Measurements from ENCODE around the gene FAM3D.

The FAM3D gene

DNA sequence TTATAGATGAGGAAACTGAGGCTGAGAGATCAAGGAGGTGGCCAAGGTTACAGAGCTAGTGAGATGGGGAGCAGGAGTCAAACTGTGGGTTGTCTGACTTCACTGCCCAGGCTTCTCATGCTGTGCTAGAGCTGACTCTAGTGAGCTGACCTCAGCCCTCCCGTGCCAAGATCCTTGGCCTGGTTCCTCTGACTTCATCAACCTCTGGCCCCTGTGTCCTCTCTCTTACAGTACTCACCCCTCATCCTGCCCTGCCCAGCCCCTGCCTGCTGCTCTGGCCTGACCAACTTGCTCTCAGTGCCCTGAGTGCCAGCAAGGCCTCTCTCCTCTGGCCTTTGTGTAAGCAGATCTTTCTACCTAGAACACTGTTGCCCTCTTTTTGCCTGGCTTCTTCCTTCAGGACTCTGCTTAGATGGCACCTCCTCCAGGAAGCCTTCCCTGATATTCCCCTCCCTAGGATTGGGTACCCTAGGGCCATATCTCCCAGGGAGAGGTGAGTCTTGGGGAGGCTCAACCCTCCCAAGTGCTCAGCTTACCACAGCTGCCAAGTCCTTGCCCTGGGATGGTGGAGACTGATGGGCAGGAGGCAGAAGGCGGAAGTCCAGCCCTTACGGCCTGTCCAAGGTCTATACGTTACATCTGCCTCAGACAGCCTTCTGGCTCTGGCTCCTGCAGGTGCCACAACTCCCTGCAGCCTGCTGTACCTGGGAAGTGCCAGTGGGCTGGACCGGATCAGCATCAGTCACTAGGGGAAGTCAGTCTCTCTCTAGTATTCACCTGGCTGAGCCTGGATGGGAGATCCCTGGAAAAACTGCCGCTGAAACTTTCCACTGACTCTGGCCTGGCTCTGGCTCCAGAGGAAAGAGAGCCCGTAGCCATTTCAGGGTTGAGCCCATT is 53.1 kb downstream of the FAM3D start:
- TF ChIP-seq ZNF521 (tag by site-specific recombination; IDR thresholded peaks at IDR 0.05): no peak
- TF ChIP-seq REPIN1 (tag by site-specific recombination; IDR thresholded peaks at IDR 0.05; ENCODE audit: low read depth): no peak
- TF ChIP-seq ZNF658 (tag by site-specific recombination; IDR thresholded peaks at IDR 0.05): no peak
- TF ChIP-seq ZNF626 (tag by site-specific recombination; IDR thresholded peaks at IDR 0.05): no peak
- TF ChIP-seq ZNF555 (tag by site-specific recombination; conservative IDR thresholded peaks at IDR 0.05): no peak
- no peak for TF ChIP-seq PRDM4 (tag by site-specific recombination; IDR thresholded peaks at IDR 0.05)
- no peak for TF ChIP-seq KLF17 (tag by site-specific recombination; IDR thresholded peaks at IDR 0.05)
- no peak for TF ChIP-seq ZNF416 (tag by site-specific recombination; IDR thresholded peaks at IDR 0.05)
- TF ChIP-seq ZNF394 (tag by site-specific recombination; IDR thresholded peaks at IDR 0.05; ENCODE audit: borderline replicate concordance): no peak
- no peaks in the 10 kb centered on the region for H3K36me3 ChIP-seq (ENCODE audit: control insufficient read depth in 2 of 2, insufficient read depth in 1 of 2, low read length in 2 of 2)
- H3K4me3 ChIP-seq (ENCODE audit: low read depth, low read length): no peak overlapping the region
- POLR2A ChIA-PET: no interaction called here
- CTCF ChIA-PET: no interaction called here
- H3K27ac ChIP-seq (ENCODE audit: extremely low read depth, low read depth, low read length): no peak overlapping the region
- no peaks in the 10 kb centered on the region for H3K9me3 ChIP-seq (ENCODE audit: control insufficient read depth, insufficient read depth, low read depth, low read length)
- no peaks in the 10 kb centered on the region for H3K4me1 ChIP-seq (ENCODE audit: control insufficient read depth, insufficient read depth, low read length)

GRCh38 chr3:58612830-58613229 is 53.7 kb downstream of the FAM3D start:
- no peaks in the 10 kb centered on the region for H3K4me1 ChIP-seq (ENCODE audit: control insufficient read depth, insufficient read depth, low read length)
- ChIA-PET CTCF (no interaction called here), POLR2A (no interaction called here)
- no peaks in the 10 kb centered on the region for H3K9me3 ChIP-seq (ENCODE audit: control insufficient read depth, insufficient read depth, low read depth, low read length)
- H3K4me3 ChIP-seq (ENCODE audit: low read depth, low read length): no peak overlapping the region
- TF ChIP-seq EGR2 (tag by site-specific recombination; IDR thresholded peaks at IDR 0.05; ENCODE audit: low read depth) (0 out of 2 replicates have a peak, but pooled peaks have one; percentile 14), ZFHX2 (tag by site-specific recombination; conservative IDR thresholded peaks at IDR 0.05) (peak; percentile 50), ZNF677 (tag by site-specific recombination; IDR thresholded peaks at IDR 0.05) (no peak), ZFP37 (tag by site-specific recombination; IDR thresholded peaks at IDR 0.05) (no peak)
- H3K27ac ChIP-seq (ENCODE audit: extremely low read depth, low read depth, low read length): no peak overlapping the region
- no peaks in the 10 kb centered on the region for H3K36me3 ChIP-seq (ENCODE audit: control insufficient read depth in 2 of 2, insufficient read depth in 1 of 2, low read length in 2 of 2)

DNA sequence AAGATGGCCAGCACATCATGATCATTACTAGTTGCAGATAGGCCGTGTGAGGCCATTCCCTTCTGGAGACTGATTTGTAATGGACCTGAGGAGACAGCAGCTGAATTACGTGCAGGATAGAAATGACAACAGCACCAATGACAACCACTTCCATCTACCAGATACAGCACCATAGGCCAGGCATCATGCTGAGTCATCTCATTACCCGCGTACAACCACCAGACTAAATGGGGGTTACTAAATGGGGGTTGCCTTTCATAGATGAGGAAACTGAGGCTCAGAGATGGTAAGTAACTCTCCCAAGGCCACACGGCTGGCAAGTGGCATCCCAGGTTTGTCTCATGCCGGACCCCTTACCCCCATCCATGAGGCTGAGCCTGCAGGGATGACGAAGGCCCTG is 56.6 kb downstream of the FAM3D start:
- ChIA-PET CTCF (no interaction called here), POLR2A (no interaction called here)
- H3K27ac ChIP-seq (ENCODE audit: extremely low read depth, low read depth, low read length): no peak overlapping the region

More for the DNA sequence above, 56.6 kb downstream of the FAM3D start:
- no peaks in the 10 kb centered on the region for H3K4me1 ChIP-seq (ENCODE audit: control insufficient read depth, insufficient read depth, low read length)
- TF ChIP-seq PRDM10 (tag by site-specific recombination; IDR thresholded peaks at IDR 0.05) (peak; percentile 59; the same call in 1 of the 2 replicates), ZNF366 (tag by site-specific recombination; conservative IDR thresholded peaks at IDR 0.05) (no peak), OVOL3 (tag by site-specific recombination; IDR thresholded peaks at IDR 0.05) (no peak)
- no peaks in the 10 kb centered on the region for H3K36me3 ChIP-seq (ENCODE audit: control insufficient read depth in 2 of 2, insufficient read depth in 1 of 2, low read length in 2 of 2)
- no peak overlapping the region for H3K4me3 ChIP-seq (ENCODE audit: low read depth, low read length)
- H3K9me3 ChIP-seq (ENCODE audit: control insufficient read depth, insufficient read depth, low read depth, low read length): no peaks in the 10 kb centered on the region
